ENCODE measurements around the gene VANGL1. TPM values are rescaled to one million over a fixed set of nuclear protein-coding genes. Genes with fewer than 3 reads are reported as not detected.

The VANGL1 gene
- total RNA-seq, 1 experiment from 2014 or later = 13.6 TPM

- Histone ChIP-seq H2AK5ac (ENCODE audit: insufficient read length, low read length) (no peak overlapping the region), H3K27ac (ENCODE audit: insufficient read length, low read depth, low read length) (no peak overlapping the region), H3K14ac (ENCODE audit: insufficient read depth, low read length) (no peak overlapping the region), H3K9ac (ENCODE audit: extremely low read depth, insufficient read length, low read length) (no peak overlapping the region), H2BK12ac (ENCODE audit: insufficient read length, low read depth, low read length) (no peak overlapping the region), H2AFZ (ENCODE audit: low read length) (no peak overlapping the region), H2BK15ac (ENCODE audit: low read depth, low read length) (no peak overlapping the region), H4K91ac (ENCODE audit: insufficient read length, low read depth, low read length) (no peak overlapping the region), H3K79me1 (ENCODE audit: insufficient read depth, low read depth, low read length, poor library complexity, severe bottlenecking) (no peaks in the 10 kb centered on the region), H4K5ac (ENCODE audit: insufficient read length, low read depth, low read length) (no peak overlapping the region), H4K8ac (replicated peaks; ENCODE audit: insufficient read length, low read depth, low read length) (no peak overlapping the region), H3K23me2 (ENCODE audit: insufficient read length, low read depth, low read length, poor library complexity, severe bottlenecking) (no peaks in the 10 kb centered on the region), H3K4ac (ENCODE audit: low read depth, low read length) (no peak overlapping the region), H3K4me2 (ENCODE audit: insufficient read depth, insufficient read length, low read length) (no peak overlapping the region), H3K56ac (ENCODE audit: insufficient read length, low read depth, low read length) (no peak overlapping the region), H3K18ac (ENCODE audit: insufficient read length, low read depth, low read length) (no peak overlapping the region), H2BK120ac (ENCODE audit: low read depth, low read length, poor library complexity, severe bottlenecking) (no peak overlapping the region), H3K27me3 (ENCODE audit: insufficient read depth, low read length) (no peaks in the 10 kb centered on the region; the same call in 1 of the 2 replicates), H3K9me3 (ENCODE audit: control insufficient read depth, low read depth, low read length) (no peaks in the 10 kb centered on the region), H3K4me1 (ENCODE audit: insufficient read depth, low read length) (no peaks in the 10 kb centered on the region; the same call in 1 of the 2 replicates), H2BK20ac (ENCODE audit: low read depth, low read length, poor library complexity, severe bottlenecking) (no peak overlapping the region), H3T11ph (ENCODE audit: low read length) (no peak overlapping the region), H4K20me1 (ENCODE audit: control insufficient read depth, insufficient read depth, insufficient read length) (no peaks in the 10 kb centered on the region), H3K79me2 (ENCODE audit: insufficient read depth, low read length) (no peaks in the 10 kb centered on the region), H2BK5ac (ENCODE audit: insufficient read length, low read length) (no peak overlapping the region), H3K23ac (ENCODE audit: insufficient read length, low read depth, low read length) (no peak overlapping the region)
- Mint-ChIP-seq H3K4me1 (peaks cover 18 to 21% of the 10 kb centered on the region in 2 experiments), H3K36me3 (ENCODE audit: insufficient read depth in 1 of 3, low read depth in 3 of 3) (no peaks in the 10 kb centered on the region), H3K4me3 (no peak overlapping the region), H3K27me3 (ENCODE audit: low read depth) (0 out of 2 replicates have a peak, but pooled peaks cover 2% of the 10 kb centered on the region), H3K27ac (no peak overlapping the region), H3K9me3 (peaks cover 0 to 4% of the 10 kb centered on the region in 2 experiments; a peak in 1 of 5 replicates)
- WGBS (ENCODE audit: extremely low coverage, insufficient read length, low lambda C conversion rate) = 100% methylated on average over 1 of the region's 5 CpGs
- TF ChIP-seq CTCF (conservative IDR thresholded peaks at IDR 0.05) = no peak
- DNase-seq = no peak
Observed at GRCh38 chr1:115718011-115718754, 76.4 kb downstream of the VANGL1 start.

All from H9 (cell line).